CD4-positive, alpha-beta T cell treated with Interferon gamma for 1 hour (primary cell): Measurements from ENCODE around the gene PRKG1.

Source experiments
- DNase-seq: peaks from one replicate; pipeline ENCODE4 v3.0.0-alpha.2; 2020

PRKG1 gene

GRCh38 chr10:52048051-52048450 lies 973.8 kb downstream of the PRKG1 start:
- DNase-seq, result no peak

- no peak for DNase-seq
These were observed 976.3 kb downstream of the PRKG1 start for GRCh38 chr10:52050429-52051047.

- no peak for DNase-seq
These were observed 979.2 kb downstream of the PRKG1 start for GRCh38 chr10:52053497-52053896.

GRCh38 chr10:52056291-52056690 lies 982.0 kb downstream of the PRKG1 start:
- DNase-seq, result no peak

- DNase-seq, result no peak
These were observed 984.8 kb downstream of the PRKG1 start for GRCh38 chr10:52059089-52059488.

- no peak for DNase-seq
These were observed 988.9 kb downstream of the PRKG1 start for GRCh38 chr10:52063159-52063558.

- no peak for DNase-seq
These were observed 990.0 kb downstream of the PRKG1 start for GRCh38 chr10:52064084-52064845.

GRCh38 chr10:52066383-52066782 lies 992.1 kb downstream of the PRKG1 start:
- no peak for DNase-seq

- DNase-seq, result no peak
These were observed 994.2 kb downstream of the PRKG1 start for GRCh38 chr10:52068485-52068884.

- DNase-seq, result no peak
These were observed 997.5 kb downstream of the PRKG1 start for GRCh38 chr10:52071814-52072213.

- no peak for DNase-seq
These were observed 1000.3 kb downstream of the PRKG1 start for GRCh38 chr10:52074505-52075026.

GRCh38 chr10:52077814-52078213 lies 1003.5 kb downstream of the PRKG1 start:
- DNase-seq, result no peak

GRCh38 chr10:52078397-52078937 lies 1004.2 kb downstream of the PRKG1 start:
- no peak for DNase-seq

GRCh38 chr10:52082307-52082706 lies 1008.0 kb downstream of the PRKG1 start:
- DNase-seq, result no peak

GRCh38 chr10:52083422-52083821 lies 1009.1 kb downstream of the PRKG1 start:
- DNase-seq, result no peak

- DNase-seq, result no peak
These were observed 1018.1 kb downstream of the PRKG1 start for GRCh38 chr10:52092390-52092789.

GRCh38 chr10:52098130-52098529 lies 1023.8 kb downstream of the PRKG1 start:
- no peak for DNase-seq

GRCh38 chr10:52099026-52099600 lies 1024.8 kb downstream of the PRKG1 start:
- no peak for DNase-seq

GRCh38 chr10:52100011-52100547 lies 1025.8 kb downstream of the PRKG1 start:
- DNase-seq, result no peak

- DNase-seq, result no peak
These were observed 1031.0 kb downstream of the PRKG1 start for GRCh38 chr10:52105301-52105700.

- DNase-seq, result no peak
These were observed 1031.7 kb downstream of the PRKG1 start for GRCh38 chr10:52106011-52106410.

GRCh38 chr10:52106899-52107298 lies 1032.6 kb downstream of the PRKG1 start:
- no peak for DNase-seq

GRCh38 chr10:52108236-52108635 lies 1033.9 kb downstream of the PRKG1 start:
- DNase-seq, result no peak
